ENCODE measurements around the gene ZNF511.
A peak's percentile ranks its signal among the peaks of the same experiment; 100 is the strongest.

The ZNF511 gene

GRCh38 chr10:133318494-133319127 is 9.9 kb downstream of the ZNF511 start (continued):
- TF ChIP-seq ZBTB6 (tag by site-specific recombination; IDR thresholded peaks at IDR 0.05) (no peak), ZNF707 (tag by site-specific recombination; IDR thresholded peaks at IDR 0.05) (no peak), PATZ1 (tag by site-specific recombination; IDR thresholded peaks at IDR 0.05) (peak; percentile 92; the same call in 1 of the 2 replicates), ZNF664 (tag by site-specific recombination; IDR thresholded peaks at IDR 0.05) (no peak), KLF8 (tag by site-specific recombination; IDR thresholded peaks at IDR 0.05) (peak; percentile 36; the same call in 1 of the 2 replicates), PRDM10 (tag by site-specific recombination; IDR thresholded peaks at IDR 0.05) (peak; percentile 87), SP7 (tag by site-specific recombination; IDR thresholded peaks at IDR 0.05) (peak; percentile 81), ZNF223 (tag by site-specific recombination; IDR thresholded peaks at IDR 0.05) (no peak), ZNF449 (tag by site-specific recombination; IDR thresholded peaks at IDR 0.05) (no peak), ZBTB21 (tag by site-specific recombination; IDR thresholded peaks at IDR 0.05) (0 out of 2 replicates have a peak, but pooled peaks have one; percentile 38), ZNF341 (tag by site-specific recombination; IDR thresholded peaks at IDR 0.05; ENCODE audit: low read depth) (peak; percentile 71), AEBP2 (tag by site-specific recombination; IDR thresholded peaks at IDR 0.05; ENCODE audit: borderline replicate concordance) (no peak), ZNF843 (tag by site-specific recombination; IDR thresholded peaks at IDR 0.05) (no peak; the same call in 1 of the 2 replicates), OSR2 (tag by site-specific recombination; IDR thresholded peaks at IDR 0.05) (no peak), ZNF555 (tag by site-specific recombination; conservative IDR thresholded peaks at IDR 0.05) (no peak), ZNF660 (tag by site-specific recombination; IDR thresholded peaks at IDR 0.05) (no peak; the same call in 1 of the 2 replicates), ZBTB7A (tag by site-specific recombination; IDR thresholded peaks at IDR 0.05; ENCODE audit: low read depth) (no peak), ZNF211 (tag by site-specific recombination; IDR thresholded peaks at IDR 0.05; ENCODE audit: low read depth) (no peak), ZNF23 (tag by site-specific recombination; IDR thresholded peaks at IDR 0.05; ENCODE audit: borderline replicate concordance) (no peak), ZNF146 (tag by site-specific recombination; IDR thresholded peaks at IDR 0.05) (no peak), SCRT2 (tag by site-specific recombination; IDR thresholded peaks at IDR 0.05) (peak; percentile 59), ZNF324 (tag by site-specific recombination; IDR thresholded peaks at IDR 0.05) (peak; percentile 85), ZFP3 (tag by site-specific recombination; IDR thresholded peaks at IDR 0.05; ENCODE audit: low read depth) (no peak), ZBTB49 (tag by site-specific recombination; IDR thresholded peaks at IDR 0.05; ENCODE audit: low read depth) (no peak), ZNF394 (tag by site-specific recombination; IDR thresholded peaks at IDR 0.05; ENCODE audit: borderline replicate concordance) (peak; percentile 52; the same call in 1 of the 2 replicates), ZNF169 (tag by site-specific recombination; IDR thresholded peaks at IDR 0.05) (no peak), ZNF202 (tag by site-specific recombination; IDR thresholded peaks at IDR 0.05; ENCODE audit: borderline replicate concordance) (no peak)

Data from HEK293 (cell line).